Karpas-422 (cell line): ENCODE measurements around the gene KCNB1. TPM values are rescaled to one million over a fixed set of nuclear protein-coding genes. Genes with fewer than 3 reads are reported as not detected.

Source experiments
- DNase-seq: peaks from one replicate; pipeline ENCODE4 v3.0.0-alpha.2; 2015
- H2AFZ ChIP-seq: fragments of 200-600 bp; sonication (generic); 2 replicates; pipeline ENCODE4 v1.6.1; 2014; ENCODE audit warnings: antibody characterized with exemption, low read length, mixed read lengths
- H3K27ac ChIP-seq: fragments of 200-600 bp; sonication (generic); 2 replicates; pipeline ENCODE4 v1.5.1; 2014; ENCODE audit warnings: mild to moderate bottlenecking, low read length, moderate library complexity
- H3K27me3 ChIP-seq: fragments of 200-600 bp; sonication (generic); 2 replicates; pipeline ENCODE4 v1.6.1; 2014; ENCODE audit warnings: low read length, mixed read lengths
- H3K36me3 ChIP-seq: fragments of 200-600 bp; sonication (generic); 2 replicates; pipeline ENCODE4 v1.6.1; 2014; ENCODE audit warnings: low read length, mixed read lengths; ENCODE audit not compliant: insufficient read depth
- H3K4me1 ChIP-seq: fragments of 200-600 bp; sonication (generic); 2 replicates; pipeline ENCODE4 v1.6.1; 2014; ENCODE audit warnings: mild to moderate bottlenecking, low read length, mixed read lengths
- H3K4me2 ChIP-seq: fragments of 200-600 bp; sonication (generic); 2 replicates; pipeline ENCODE4 v1.6.1; 2014; ENCODE audit warnings: low read length, low read depth, mild to moderate bottlenecking; ENCODE audit not compliant: poor library complexity, severe bottlenecking
- H3K4me3 ChIP-seq: fragments of 200-600 bp; sonication (generic); 2 replicates; pipeline ENCODE4 v1.5.1; 2014; ENCODE audit warnings: mild to moderate bottlenecking, antibody characterized with exemption, low read length, mixed read lengths
- H3K79me2 ChIP-seq: fragments of 200-600 bp; sonication (generic); 2 replicates; pipeline ENCODE4 v1.6.1; 2014; ENCODE audit warnings: mild to moderate bottlenecking, low read length, mixed read lengths
- H3K9ac ChIP-seq: fragments of 200-600 bp; sonication (generic); 2 replicates; pipeline ENCODE4 v1.6.0; 2014; ENCODE audit warnings: low read length
- H3K9me2 ChIP-seq: fragments of 200-600 bp; sonication (generic), shearing (Covaris generic); replicated peaks from 2 replicates; pipeline ENCODE4 v1.6.0; 2014; ENCODE audit warnings: mild to moderate bottlenecking, low read length, moderate library complexity; ENCODE audit not compliant: insufficient read depth
- H3K9me3 ChIP-seq: fragments of 300-700, 200-600 bp; sonication (generic); 2 replicates; pipeline ENCODE4 v1.6.1; 2014; ENCODE audit warnings: low read length, mixed read lengths
- H4K20me1 ChIP-seq: fragments of 200-600 bp; sonication (generic); 2 replicates; pipeline ENCODE4 v1.6.1; 2014; ENCODE audit warnings: mild to moderate bottlenecking, antibody characterized with exemption, low read length, low read depth; ENCODE audit not compliant: insufficient read depth
- total RNA-seq: library from RNA; depleted of rRNA; stranded (reverse); fragments of >200 nt; shearing (Covaris generic); gene quantifications from 2 replicates; pipeline ENCODE4 v1.2.3, GENCODE V29; 2014; ENCODE audit warnings: low replicate concordance

The KCNB1 gene
- total RNA-seq, 1 experiment from 2014 or later, result not detected

GRCh38 chr20:49330701-49331615 lies 151.5 kb downstream of the KCNB1 start:
- H3K79me2 ChIP-seq, result no peaks in the 10 kb centered on the region
- H3K9ac ChIP-seq, result no peak overlapping the region
- no peaks in the 10 kb centered on the region for H3K9me3 ChIP-seq
- H3K27me3 ChIP-seq, result no peaks in the 10 kb centered on the region
- no peak overlapping the region for H3K27ac ChIP-seq
- no peak overlapping the region for H3K4me2 ChIP-seq
- DNase-seq, result no peak
- no peak overlapping the region for H3K4me3 ChIP-seq
- no peak overlapping the region for H2AFZ ChIP-seq
- no peaks in the 10 kb centered on the region for H4K20me1 ChIP-seq
- H3K4me1 ChIP-seq, result no peaks in the 10 kb centered on the region
- H3K36me3 ChIP-seq, result no peaks in the 10 kb centered on the region
- no peaks in the 10 kb centered on the region for H3K9me2 ChIP-seq

DNA sequence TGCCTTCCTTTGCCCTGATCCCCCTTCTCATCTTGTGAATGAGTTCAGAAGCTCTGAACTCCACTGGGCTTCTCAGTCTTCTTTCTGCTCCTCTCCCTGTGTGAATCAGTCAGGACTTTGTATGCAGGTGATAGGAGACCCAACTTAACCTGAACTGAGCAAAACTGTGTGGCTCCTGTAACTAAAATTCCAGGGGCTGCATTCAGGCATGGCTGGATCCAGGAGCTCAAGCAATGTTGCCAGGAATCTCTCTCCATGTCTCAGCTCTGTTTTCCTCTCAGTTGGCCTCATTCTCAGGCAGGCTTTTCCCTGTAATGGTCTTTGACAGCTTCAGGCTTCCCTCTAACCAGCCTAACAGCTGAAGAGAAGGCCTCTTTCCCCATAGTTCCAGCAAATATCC lies 153.7 kb downstream of the KCNB1 start:
- H3K9me2 ChIP-seq, result no peaks in the 10 kb centered on the region
- no peak for DNase-seq
- H3K36me3 ChIP-seq, result no peaks in the 10 kb centered on the region
- no peaks in the 10 kb centered on the region for H3K9me3 ChIP-seq
- no peaks in the 10 kb centered on the region for H3K79me2 ChIP-seq
- H3K4me3 ChIP-seq, result no peak overlapping the region
- H2AFZ ChIP-seq, result no peak overlapping the region
- no peak overlapping the region for H3K4me2 ChIP-seq
- H4K20me1 ChIP-seq, result no peaks in the 10 kb centered on the region
- H3K27ac ChIP-seq, result no peak overlapping the region
- no peaks in the 10 kb centered on the region for H3K4me1 ChIP-seq
- no peak overlapping the region for H3K9ac ChIP-seq
- H3K27me3 ChIP-seq, result no peaks in the 10 kb centered on the region

DNA sequence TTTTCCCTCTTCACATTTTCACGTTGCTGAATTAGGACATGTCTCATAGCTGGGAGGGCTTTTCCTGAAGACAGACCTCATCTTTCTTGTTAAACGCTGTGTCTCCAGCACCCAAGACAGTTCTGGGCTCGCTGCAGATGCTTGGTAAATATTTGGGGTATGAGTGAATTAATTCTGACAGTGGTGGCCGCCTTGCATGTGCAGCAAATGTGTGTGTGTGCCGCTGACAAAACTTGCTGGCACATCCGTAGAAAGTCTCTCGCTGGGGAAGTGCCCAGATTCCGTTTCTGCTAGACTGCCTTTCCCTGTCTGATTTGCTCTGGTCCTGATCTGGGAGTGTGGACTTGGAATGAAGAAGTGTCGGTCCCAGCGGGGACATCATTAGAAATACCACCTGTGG lies 156.4 kb downstream of the KCNB1 start:
- H3K9ac ChIP-seq, result no peak overlapping the region
- H3K4me1 ChIP-seq, result no peaks in the 10 kb centered on the region
- H3K9me2 ChIP-seq, result no peaks in the 10 kb centered on the region
- H3K4me3 ChIP-seq, result no peak overlapping the region
- DNase-seq, result no peak
- H3K36me3 ChIP-seq, result no peaks in the 10 kb centered on the region
- H3K79me2 ChIP-seq, result no peaks in the 10 kb centered on the region
- no peaks in the 10 kb centered on the region for H3K9me3 ChIP-seq
- H3K4me2 ChIP-seq, result no peak overlapping the region
- H4K20me1 ChIP-seq, result no peaks in the 10 kb centered on the region
- H2AFZ ChIP-seq, result no peak overlapping the region
- H3K27ac ChIP-seq, result no peak overlapping the region
- H3K27me3 ChIP-seq, result no peaks in the 10 kb centered on the region

- no peak for DNase-seq
- no peak overlapping the region for H3K27ac ChIP-seq
- no peak overlapping the region for H3K4me2 ChIP-seq
- H3K27me3 ChIP-seq, result no peaks in the 10 kb centered on the region
- H3K4me3 ChIP-seq, result no peak overlapping the region
- no peak overlapping the region for H3K9ac ChIP-seq
- no peaks in the 10 kb centered on the region for H3K4me1 ChIP-seq
- H2AFZ ChIP-seq, result no peak overlapping the region
- no peaks in the 10 kb centered on the region for H3K36me3 ChIP-seq
- H4K20me1 ChIP-seq, result no peaks in the 10 kb centered on the region
- H3K9me2 ChIP-seq, result no peaks in the 10 kb centered on the region
- H3K79me2 ChIP-seq, result no peaks in the 10 kb centered on the region
- H3K9me3 ChIP-seq, result no peaks in the 10 kb centered on the region
These were observed 158.2 kb downstream of the KCNB1 start for GRCh38 chr20:49324306-49324705.

- Histone ChIP-seq H3K9me2 (no peaks in the 10 kb centered on the region), H3K27ac (no peak overlapping the region), H3K9ac (no peak overlapping the region), H3K9me3 (no peaks in the 10 kb centered on the region), H3K4me1 (no peaks in the 10 kb centered on the region), H3K36me3 (no peaks in the 10 kb centered on the region), H2AFZ (no peak overlapping the region), H3K4me3 (no peak overlapping the region), H3K79me2 (no peaks in the 10 kb centered on the region), H3K4me2 (no peak overlapping the region), H4K20me1 (no peaks in the 10 kb centered on the region), H3K27me3 (no peaks in the 10 kb centered on the region)
- DNase-seq, result peak; percentile 62
These were observed 158.7 kb downstream of the KCNB1 start for GRCh38 chr20:49323622-49324238.

DNA sequence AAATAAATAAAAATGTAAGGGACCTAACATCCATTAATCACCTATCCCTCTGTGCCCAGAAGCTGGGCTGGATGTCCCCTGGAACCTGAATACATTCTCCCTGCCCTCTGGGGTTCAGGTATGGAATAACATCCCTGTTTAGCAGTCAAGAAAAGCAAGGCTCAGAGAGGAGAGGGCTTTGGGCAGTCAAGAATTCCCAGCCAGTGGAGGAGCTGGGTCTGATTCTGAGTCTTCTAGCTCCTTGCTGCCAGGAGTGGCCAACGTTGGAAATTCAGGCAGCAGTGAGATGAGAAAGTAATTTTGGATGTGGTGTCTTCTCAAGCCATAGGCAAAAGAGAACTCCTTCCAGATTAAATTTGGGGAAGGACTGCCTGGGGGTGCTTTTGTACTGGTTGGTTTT lies 162.0 kb downstream of the KCNB1 start:
- Histone ChIP-seq H3K9ac (no peak overlapping the region), H2AFZ (no peak overlapping the region), H3K4me2 (no peak overlapping the region), H3K27ac (no peak overlapping the region), H4K20me1 (no peaks in the 10 kb centered on the region), H3K4me3 (no peak overlapping the region), H3K9me3 (no peaks in the 10 kb centered on the region), H3K36me3 (no peaks in the 10 kb centered on the region), H3K79me2 (no peaks in the 10 kb centered on the region), H3K9me2 (no peaks in the 10 kb centered on the region), H3K27me3 (no peaks in the 10 kb centered on the region), H3K4me1 (no peaks in the 10 kb centered on the region)
- DNase-seq, result no peak

GRCh38 chr20:49319208-49319809 lies 163.2 kb downstream of the KCNB1 start:
- Histone ChIP-seq H3K4me1 (no peaks in the 10 kb centered on the region), H3K27me3 (no peaks in the 10 kb centered on the region), H2AFZ (no peak overlapping the region), H3K4me2 (no peak overlapping the region), H3K9me3 (no peaks in the 10 kb centered on the region), H4K20me1 (no peaks in the 10 kb centered on the region), H3K4me3 (no peak overlapping the region), H3K36me3 (no peaks in the 10 kb centered on the region), H3K27ac (no peak overlapping the region), H3K79me2 (no peaks in the 10 kb centered on the region), H3K9ac (no peak overlapping the region), H3K9me2 (no peaks in the 10 kb centered on the region)
- no peak for DNase-seq

DNA sequence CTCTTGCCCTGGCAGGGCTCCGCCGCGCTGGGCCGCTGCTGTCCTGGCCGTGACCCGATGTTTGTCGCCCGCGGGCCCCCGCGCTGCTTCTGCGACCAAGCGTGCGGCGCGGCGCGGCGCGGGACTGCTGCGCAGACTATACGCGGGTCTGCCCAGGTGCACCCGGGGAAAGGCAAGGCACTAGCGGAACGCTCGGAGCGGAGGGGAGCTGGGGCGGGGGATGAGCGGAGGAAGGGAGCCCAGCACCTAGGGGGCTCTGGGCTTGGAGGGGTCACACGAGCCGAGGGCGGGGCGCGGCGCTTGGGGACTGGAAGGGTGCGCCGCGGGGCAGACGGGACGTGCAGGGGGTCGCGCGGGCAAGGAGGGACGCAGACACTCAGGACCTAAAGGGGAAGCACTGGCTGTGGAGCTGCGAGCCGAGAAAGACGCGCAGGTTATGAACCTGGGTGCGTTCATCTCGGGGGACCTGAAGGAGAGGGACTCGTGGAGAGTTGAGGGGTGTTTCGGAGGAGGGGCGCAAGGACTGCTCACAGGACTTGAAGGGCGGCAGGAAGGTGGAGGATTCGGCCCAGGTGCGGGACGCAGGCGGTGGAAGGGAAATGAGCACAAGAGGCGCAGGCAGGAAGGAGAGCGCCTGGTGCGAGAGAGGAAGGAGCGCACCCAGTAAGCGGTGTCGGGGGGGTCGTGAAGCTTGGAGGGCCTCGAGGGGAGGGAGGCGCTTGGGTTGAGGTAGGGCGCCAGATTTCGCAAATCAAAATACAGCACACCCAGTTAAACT lies 163.8 kb downstream of the KCNB1 start:
- H3K9ac ChIP-seq, result no peak overlapping the region
- H3K9me2 ChIP-seq, result no peaks in the 10 kb centered on the region
- H3K27ac ChIP-seq, result no peak overlapping the region
- H4K20me1 ChIP-seq, result no peaks in the 10 kb centered on the region
- H3K4me2 ChIP-seq, result no peak overlapping the region
- no peak overlapping the region for H2AFZ ChIP-seq
- no peak for DNase-seq
- H3K9me3 ChIP-seq, result no peaks in the 10 kb centered on the region
- H3K4me3 ChIP-seq, result no peak overlapping the region
- no peaks in the 10 kb centered on the region for H3K4me1 ChIP-seq
- no peaks in the 10 kb centered on the region for H3K27me3 ChIP-seq
- H3K36me3 ChIP-seq, result no peaks in the 10 kb centered on the region
- H3K79me2 ChIP-seq, result no peaks in the 10 kb centered on the region
